Skeletal muscle tissue (tissue), 4 donors: ENCODE measurements around the gene PTGES. TPM values are rescaled to one million over a fixed set of nuclear protein-coding genes. Genes with fewer than 3 reads are reported as not detected.

Experiments used
- H3K27ac ChIP-seq: one replicate; pipeline ENCODE4 v1.7.0; 2013; ENCODE audit warnings: mild to moderate bottlenecking, low read depth, low read length, inconsistent platforms
- H3K27me3 ChIP-seq, 3 donors: one replicate each; pipeline ENCODE4 v1.7.0; 2013; ENCODE audit warnings: low read length in 3 of 3; ENCODE audit not compliant: control insufficient read depth in 3 of 3, insufficient read depth in 3 of 3
- H3K36me3 ChIP-seq, 3 donors: one replicate each; pipeline ENCODE4 v1.7.0; 2013; ENCODE audit warnings: low read length in 3 of 3; ENCODE audit not compliant: control insufficient read depth in 3 of 3, insufficient read depth in 3 of 3
- H3K4me1 ChIP-seq, 3 donors: one replicate each; pipeline ENCODE4 v1.7.0; 2013; ENCODE audit warnings: low read length in 3 of 3, mild to moderate bottlenecking in 3 of 3; ENCODE audit not compliant: control insufficient read depth in 3 of 3, insufficient read depth in 3 of 3
- H3K4me3 ChIP-seq, 3 donors: one replicate each; pipeline ENCODE4 v1.7.0; 2013; ENCODE audit warnings: low read length in 3 of 3
- H3K9ac ChIP-seq, 3 donors: one replicate each; pipeline ENCODE4 v1.7.0; 2013; ENCODE audit warnings: low read length in 3 of 3, mild to moderate bottlenecking in 3 of 3, moderate library complexity in 2 of 3, low read depth in 1 of 3
- H3K9me3 ChIP-seq, 3 donors: one replicate each; pipeline ENCODE4 v1.7.0; 2013; ENCODE audit warnings: low read length in 3 of 3; ENCODE audit not compliant: control insufficient read depth in 3 of 3
- total RNA-seq: library from RNA; depleted of rRNA; stranded (reverse); fragments of >200 nt; gene quantifications from one replicate; pipeline ENCODE4 v1.2.3, GENCODE V29; 2014
- donor health status: Osteomylitis.

The PTGES gene
- total RNA-seq, 1 donor from 2014 or later: 12.5 TPM

- no peaks in the 10 kb centered on the region for H3K9me3 ChIP-seq
- no peak overlapping the region for H3K27ac ChIP-seq
- no peak overlapping the region for H3K9ac ChIP-seq
- H3K27me3 ChIP-seq: peaks cover 0 to 9% (median 8%) of the 10 kb centered on the region in 3 donors
- H3K36me3 ChIP-seq: no peaks in the 10 kb centered on the region
- no peak overlapping the region for H3K4me3 ChIP-seq
- H3K4me1 ChIP-seq: peaks cover 5 to 8% (median 7%) of the 10 kb centered on the region in 3 donors
These were observed 39.5 kb downstream of the PTGES start for GRCh38 chr9:129713402-129713679.

DNA sequence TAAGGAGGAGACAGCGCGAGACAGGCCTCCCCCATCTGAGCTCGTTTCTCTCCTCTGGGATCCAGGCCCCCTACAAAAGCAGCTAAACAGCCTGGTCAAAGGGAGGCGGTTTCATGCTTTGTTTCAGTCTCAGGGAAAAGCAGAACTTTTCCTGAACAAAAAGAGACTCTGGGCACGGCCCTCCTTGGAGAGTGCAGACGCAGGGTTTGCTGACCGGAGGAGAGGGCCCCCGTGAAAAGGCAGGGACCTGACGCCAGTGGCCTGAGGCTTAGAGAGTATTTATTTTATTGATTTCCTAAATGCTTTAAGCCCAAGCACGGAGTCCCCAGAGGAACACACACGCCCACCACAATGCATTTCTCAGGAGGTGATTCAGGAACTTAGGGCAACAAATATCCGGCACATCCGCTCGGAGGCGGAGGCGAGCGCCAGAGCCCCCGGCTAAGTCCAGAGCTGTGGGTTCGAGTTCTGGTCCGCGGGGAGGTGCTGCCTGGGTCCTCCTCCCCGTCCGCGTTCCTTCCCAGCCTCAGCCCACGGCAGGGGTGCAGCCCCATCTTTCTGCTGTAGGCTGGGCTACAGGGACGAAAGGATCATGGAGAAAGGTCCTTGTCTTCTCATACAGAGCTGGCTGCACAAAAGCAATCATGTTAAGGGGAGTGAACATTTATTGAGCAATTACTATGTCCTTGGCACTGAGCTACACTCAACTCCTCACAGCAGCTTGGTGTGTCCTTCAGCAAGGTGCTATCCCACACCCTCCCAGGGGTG, 40.0 kb downstream of the PTGES start:
- Histone ChIP-seq H3K27ac (peak overlapping the region; percentile 47), H3K9ac (peak overlapping the region in 1 of 3 donors; percentile 40), H3K4me3 (no peak overlapping the region), H3K4me1 (peaks cover 5 to 8% (median 7%) of the 10 kb centered on the region in 3 donors), H3K36me3 (no peaks in the 10 kb centered on the region), H3K27me3 (peaks cover 0 to 9% (median 8%) of the 10 kb centered on the region in 3 donors), H3K9me3 (no peaks in the 10 kb centered on the region)

DNA sequence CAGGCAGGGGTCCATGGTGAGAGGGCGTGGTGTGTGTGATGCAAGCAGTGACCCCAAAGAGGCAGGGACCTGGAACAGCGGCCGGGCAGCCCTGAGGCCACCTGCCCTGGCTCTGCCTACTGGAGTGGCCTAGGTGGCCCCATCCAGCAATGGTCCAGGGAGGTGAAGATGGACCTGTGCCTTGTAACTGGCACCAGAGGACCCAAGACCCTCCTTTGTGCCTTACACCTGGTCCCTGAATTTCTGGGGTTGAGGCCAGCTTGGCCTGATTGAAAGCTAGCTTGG, 42.7 kb downstream of the PTGES start:
- Histone ChIP-seq H3K9ac (no peak overlapping the region), H3K27ac (no peak overlapping the region), H3K4me1 (peaks cover 5 to 8% (median 7%) of the 10 kb centered on the region in 3 donors), H3K36me3 (no peaks in the 10 kb centered on the region), H3K9me3 (no peaks in the 10 kb centered on the region), H3K27me3 (peaks cover 0 to 9% (median 8%) of the 10 kb centered on the region in 3 donors), H3K4me3 (no peak overlapping the region)

DNA sequence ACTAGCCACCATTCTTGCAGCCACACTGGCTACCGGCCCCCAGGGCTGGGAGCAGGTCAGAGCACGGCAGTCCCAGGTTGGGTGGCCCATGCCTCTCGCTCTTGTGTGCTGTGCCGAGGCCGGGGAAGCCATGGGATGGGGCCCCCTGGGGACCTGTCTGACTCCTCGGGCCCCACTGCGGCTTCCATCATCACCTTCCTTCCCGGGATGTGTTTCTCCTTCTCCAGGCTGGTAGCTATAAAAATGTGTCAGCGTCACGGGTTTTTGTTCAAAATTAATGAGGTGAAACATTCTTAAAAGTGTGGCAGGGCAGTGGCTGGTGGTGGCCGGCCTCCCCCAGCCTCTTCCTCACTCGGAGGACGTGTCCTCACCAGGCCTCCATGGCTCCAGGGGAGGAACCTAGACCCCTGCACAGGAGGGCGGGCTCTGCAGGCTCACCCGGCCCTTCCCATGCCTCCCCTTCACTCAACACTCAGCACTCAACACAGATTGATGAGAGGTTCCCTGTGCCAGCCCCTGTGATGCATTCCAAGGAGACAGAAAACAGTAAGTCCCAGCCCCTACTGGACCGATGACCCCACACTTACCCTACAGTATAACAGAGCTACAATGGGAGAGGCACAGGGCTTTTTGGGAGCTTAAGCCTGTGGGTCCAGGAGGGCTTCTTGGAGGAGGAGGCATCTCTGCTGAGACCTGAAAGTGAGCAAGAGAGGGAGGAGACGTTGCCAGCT, 43.2 kb downstream of the PTGES start:
- Histone ChIP-seq H3K27me3 (peaks cover 0 to 8% (median 6%) of the 10 kb centered on the region in 3 donors), H3K4me3 (no peak overlapping the region), H3K9ac (no peak overlapping the region), H3K36me3 (no peaks in the 10 kb centered on the region), H3K4me1 (peaks cover 5 to 8% (median 7%) of the 10 kb centered on the region in 3 donors), H3K27ac (no peak overlapping the region), H3K9me3 (no peaks in the 10 kb centered on the region)

DNA sequence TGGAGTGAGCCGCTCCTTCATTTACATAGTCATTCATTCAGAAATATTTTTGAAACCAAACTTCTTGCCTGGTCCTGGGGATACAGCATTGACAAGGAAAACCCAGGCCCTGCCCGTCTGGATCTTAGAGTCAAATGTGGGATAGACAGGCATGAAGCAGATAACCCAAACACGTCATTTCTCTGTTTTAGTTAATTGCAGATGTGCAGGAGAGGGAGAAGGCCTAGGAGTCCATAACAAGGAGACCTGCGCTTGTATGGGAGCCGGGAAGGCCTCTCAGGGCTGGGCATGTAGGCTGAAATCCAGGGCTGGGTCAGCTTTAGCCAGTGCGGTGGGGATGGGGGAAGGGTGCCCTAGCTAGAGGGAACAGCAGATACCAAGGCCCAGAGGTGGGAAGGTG, 44.0 kb downstream of the PTGES start:
- Histone ChIP-seq H3K27me3 (peaks cover 0 to 12% (median 9%) of the 10 kb centered on the region in 3 donors), H3K4me3 (no peak overlapping the region), H3K36me3 (no peaks in the 10 kb centered on the region), H3K27ac (no peak overlapping the region), H3K9me3 (no peaks in the 10 kb centered on the region), H3K9ac (no peak overlapping the region), H3K4me1 (peaks cover 9 to 10% (median 9%) of the 10 kb centered on the region in 3 donors)

GRCh38 chr9:129704807-129705206, 48.0 kb downstream of the PTGES start:
- H3K27ac ChIP-seq: no peak overlapping the region
- H3K4me3 ChIP-seq: no peak overlapping the region
- peaks cover 25 to 37% (median 31%) of the 10 kb centered on the region in 3 donors for H3K27me3 ChIP-seq
- H3K36me3 ChIP-seq: no peaks in the 10 kb centered on the region
- no peak overlapping the region for H3K9ac ChIP-seq
- H3K9me3 ChIP-seq: no peaks in the 10 kb centered on the region
- H3K4me1 ChIP-seq: peaks cover 12 to 16% (median 13%) of the 10 kb centered on the region in 3 donors

GRCh38 chr9:129703667-129704355, 49.0 kb downstream of the PTGES start:
- Histone ChIP-seq H3K9ac (peak overlapping the region in 1 of 3 donors; percentile 8), H3K4me1 (peaks cover 12 to 16% (median 13%) of the 10 kb centered on the region in 3 donors), H3K4me3 (no peak overlapping the region), H3K27me3 (peaks cover 28 to 43% (median 38%) of the 10 kb centered on the region in 3 donors), H3K27ac (peak overlapping the region; percentile 58), H3K9me3 (no peaks in the 10 kb centered on the region), H3K36me3 (no peaks in the 10 kb centered on the region)

DNA sequence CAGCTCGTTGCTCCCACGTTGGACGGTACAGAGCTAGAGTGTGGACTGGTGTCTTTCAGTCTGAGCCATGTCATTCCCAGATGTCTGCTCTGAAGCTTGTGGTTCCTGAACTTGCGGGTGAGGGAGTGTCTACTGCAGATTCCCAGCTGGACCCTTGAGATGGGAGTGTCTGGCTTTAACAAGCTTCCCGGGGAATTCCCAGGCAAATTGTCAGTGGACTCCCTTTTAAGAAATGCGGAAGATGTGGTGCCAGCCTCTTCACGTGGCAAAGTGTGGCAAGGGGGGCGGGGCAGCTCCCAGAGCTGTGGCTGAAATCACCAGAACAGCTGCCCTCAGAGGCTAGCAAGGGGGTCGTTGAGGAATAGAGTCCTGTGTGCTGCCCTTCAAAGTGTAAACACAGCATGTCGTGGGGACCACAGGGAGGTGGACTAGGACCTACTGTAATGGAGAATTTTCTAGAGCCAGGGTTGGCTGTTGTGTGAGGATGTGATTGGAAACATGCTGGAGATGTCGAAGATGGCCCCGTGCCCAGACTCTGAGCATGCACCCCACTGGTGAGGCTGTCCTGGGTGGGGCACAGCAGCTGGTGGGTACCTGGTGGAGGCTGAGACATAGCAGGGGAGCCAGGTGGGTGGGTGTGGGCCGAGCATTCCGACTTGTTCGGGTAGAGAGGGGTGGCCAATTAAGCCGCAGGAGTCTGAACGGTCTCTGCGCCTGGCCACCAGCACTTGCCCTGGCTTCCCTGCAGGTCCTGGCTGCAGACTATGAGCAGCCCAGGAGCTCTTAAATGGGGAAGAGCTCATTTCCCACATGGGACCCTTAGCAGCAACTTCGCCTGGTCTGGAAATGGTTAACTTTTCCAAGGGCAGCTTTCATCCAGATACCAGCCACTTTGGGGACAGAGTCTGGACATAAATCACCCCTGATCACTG, 50.0 kb downstream of the PTGES start:
- Histone ChIP-seq H3K9ac (no peak overlapping the region), H3K9me3 (no peaks in the 10 kb centered on the region), H3K4me1 (peaks cover 12 to 16% (median 13%) of the 10 kb centered on the region in 3 donors), H3K27ac (peak overlapping the region; percentile 58), H3K4me3 (no peak overlapping the region), H3K27me3 (peaks cover 35 to 51% (median 45%) of the 10 kb centered on the region in 3 donors), H3K36me3 (no peaks in the 10 kb centered on the region)

DNA sequence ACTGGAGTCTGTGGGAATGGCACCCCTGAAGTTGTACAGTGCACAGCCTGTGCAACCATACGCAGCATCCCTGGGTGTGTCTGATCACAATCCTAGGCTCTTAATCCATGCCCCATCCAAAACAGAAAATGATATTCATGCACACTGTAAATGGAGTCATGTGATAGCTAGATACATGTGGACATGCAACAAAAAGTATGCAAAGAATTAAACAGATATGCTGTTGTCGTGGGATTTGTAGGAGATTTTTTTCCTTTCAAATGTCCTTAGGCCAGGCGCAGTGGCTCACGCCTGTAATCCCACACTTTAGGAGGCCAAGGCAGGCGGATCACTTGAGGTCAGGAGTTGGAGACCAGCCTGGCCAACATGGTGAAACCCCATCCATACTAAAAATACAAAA, 51.3 kb downstream of the PTGES start:
- no peaks in the 10 kb centered on the region for H3K9me3 ChIP-seq
- no peak overlapping the region for H3K4me3 ChIP-seq
- H3K36me3 ChIP-seq: no peaks in the 10 kb centered on the region
- H3K27me3 ChIP-seq: peaks cover 41 to 64% (median 51%) of the 10 kb centered on the region in 3 donors
- no peak overlapping the region for H3K9ac ChIP-seq
- no peak overlapping the region for H3K27ac ChIP-seq
- H3K4me1 ChIP-seq: peaks cover 19 to 22% (median 19%) of the 10 kb centered on the region in 3 donors
